Measurements from ENCODE around the gene LRCH4.
"Not testable (repeated sequence)": the region's sequence is repeated elsewhere in the genome, so short reads cannot be mapped to it uniquely, and the experiment has no call there.

The LRCH4 gene

DNA sequence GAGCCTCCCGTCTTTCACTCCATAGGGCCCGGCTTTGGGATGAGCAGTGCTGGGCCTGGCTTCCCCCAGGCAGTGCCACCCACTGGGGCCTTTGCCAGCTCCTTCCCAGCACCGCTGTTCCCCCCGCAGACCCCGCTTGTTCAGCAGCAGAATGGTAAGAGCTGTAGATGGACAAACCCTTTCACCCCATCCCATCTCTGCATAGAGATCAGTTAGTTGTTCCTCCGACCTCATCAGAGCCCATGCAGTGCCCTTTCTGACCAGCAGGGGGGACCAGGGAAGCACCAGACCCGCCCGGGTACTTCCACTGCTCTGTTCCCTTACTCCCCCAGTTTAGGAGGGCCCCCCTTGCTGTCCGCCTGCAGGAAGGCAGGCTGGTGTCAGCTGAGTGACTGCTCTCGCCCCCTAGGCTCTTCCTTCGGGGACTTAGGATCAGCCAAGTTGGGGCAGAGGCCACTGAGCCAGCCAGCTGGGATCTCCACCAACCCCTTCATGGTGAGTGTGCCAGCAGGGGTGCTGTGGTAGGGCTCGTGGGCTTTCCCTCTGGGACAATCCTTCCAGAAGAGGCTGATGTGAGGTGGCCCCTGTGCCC, 22.0 kb downstream of the LRCH4 start:
- no peaks in the 10 kb centered on the region for H3K9me3 Mint-ChIP-seq
- no peak overlapping the region for H3K27ac Mint-ChIP-seq
- H3K4me1 Mint-ChIP-seq: peaks cover 36% of the 10 kb centered on the region
- H3K36me3 Mint-ChIP-seq: peaks cover 17% of the 10 kb centered on the region
- no peak overlapping the region for H3K4me3 Mint-ChIP-seq
- CTCF ChIA-PET: interaction anchor here (0.6 to 11.5 kb wide), 20 partner anchors 9 to 162 kb away, joined by 3 to 130 read pairs (median 5); partner anchors contain the start of genes AGFG2, FBXO24, LRCH4 and NYAP1
- H3K27me3 Mint-ChIP-seq: peaks cover 2% of the 10 kb centered on the region
- peak; percentile 92 for DNase-seq

DNA sequence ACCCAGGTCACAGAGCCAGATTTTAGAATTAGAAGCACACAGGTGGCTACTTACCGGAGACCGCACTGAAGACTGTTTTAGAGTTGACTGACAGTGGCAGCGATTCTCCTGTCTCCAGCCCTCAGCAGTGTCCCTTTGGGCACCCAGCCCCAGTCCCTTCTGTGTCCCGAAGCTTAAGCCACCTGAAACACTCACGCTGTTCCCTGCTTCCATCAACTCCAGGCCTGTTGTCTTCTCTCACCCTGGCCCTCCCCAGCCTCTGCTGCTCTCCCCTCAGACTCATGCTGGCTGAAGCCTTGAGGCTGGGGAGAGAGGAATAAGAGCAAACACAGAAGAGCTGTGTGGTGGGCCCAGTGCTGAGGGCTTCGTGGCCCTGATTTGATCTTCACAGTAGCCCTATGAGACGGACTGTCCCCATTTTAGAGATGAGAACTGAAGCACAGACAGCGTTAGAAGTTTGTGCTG, 22.8 kb downstream of the LRCH4 start:
- CTCF ChIA-PET: interaction anchor here (0.6 to 11.5 kb wide), 14 partner anchors 11 to 94 kb away, joined by 3 to 130 read pairs (median 5); partner anchors contain the start of genes AGFG2, FBXO24, LRCH4 and NYAP1

DNA sequence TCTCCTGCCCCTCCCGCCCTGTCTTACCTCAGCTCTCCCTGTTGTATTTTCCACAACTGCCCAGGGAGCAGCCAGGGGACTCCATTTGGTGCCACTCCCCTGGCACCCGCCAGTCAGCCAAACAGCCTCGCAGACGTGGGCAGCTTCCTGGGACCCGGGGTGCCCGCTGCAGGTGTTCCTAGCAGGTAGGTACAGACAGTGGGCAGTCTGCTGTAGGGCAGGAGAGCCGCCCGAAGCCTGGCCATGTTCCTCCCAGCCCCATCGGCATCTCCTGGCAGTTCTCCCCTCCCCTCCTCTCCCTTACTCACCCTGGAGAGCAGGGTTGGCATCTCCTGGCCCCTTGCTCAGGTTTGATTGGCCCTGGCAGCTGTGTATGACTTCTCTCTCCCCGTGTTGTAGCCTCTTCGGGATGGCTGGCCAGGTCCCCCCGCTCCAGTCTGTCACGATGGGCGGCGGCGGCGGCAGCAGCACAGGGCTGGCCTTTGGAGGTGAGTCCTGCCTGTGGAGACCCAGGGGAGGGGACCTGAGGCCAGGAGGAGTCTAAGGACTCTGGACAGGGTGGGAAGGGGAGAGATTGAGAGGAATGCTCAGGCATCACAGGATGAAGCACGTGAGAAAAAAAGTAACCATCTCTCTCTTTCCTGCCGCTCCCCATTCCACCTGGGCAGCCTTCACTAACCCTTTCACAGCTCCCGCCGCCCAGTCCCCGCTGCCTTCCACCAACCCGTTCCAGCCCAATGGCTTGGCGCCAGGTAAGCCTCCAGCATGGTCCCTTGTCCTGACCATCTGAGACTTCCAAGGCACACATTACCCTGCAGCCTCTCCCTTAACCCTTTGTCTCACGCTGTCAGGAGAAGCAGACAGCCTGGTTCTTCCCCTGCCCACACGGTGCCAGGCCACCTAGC, 23.5 kb downstream of the LRCH4 start:
- CTCF ChIA-PET: interaction anchor here (0.7 to 11.5 kb wide), 5 partner anchors 15 to 92 kb away, joined by 3 to 130 read pairs (median 36); partner anchors contain the start of genes FBXO24 and LRCH4
- no peaks in the 10 kb centered on the region for H3K9me3 Mint-ChIP-seq
- no peak for DNase-seq
- H3K4me3 Mint-ChIP-seq: no peak overlapping the region
- peaks cover 17% of the 10 kb centered on the region for H3K36me3 Mint-ChIP-seq
- peaks cover 24% of the 10 kb centered on the region for H3K4me1 Mint-ChIP-seq
- H3K27me3 Mint-ChIP-seq: no peaks in the 10 kb centered on the region
- H3K27ac Mint-ChIP-seq: no peak overlapping the region

More for the DNA sequence above, 22.8 kb downstream of the LRCH4 start:
- Mint-ChIP-seq H3K27me3 (no peaks in the 10 kb centered on the region), H3K4me3 (no peak overlapping the region), H3K27ac (peak overlapping the region; percentile 5), H3K9me3 (no peaks in the 10 kb centered on the region), H3K36me3 (peaks cover 17% of the 10 kb centered on the region), H3K4me1 (peaks cover 31% of the 10 kb centered on the region)
- no peak for DNase-seq

DNA sequence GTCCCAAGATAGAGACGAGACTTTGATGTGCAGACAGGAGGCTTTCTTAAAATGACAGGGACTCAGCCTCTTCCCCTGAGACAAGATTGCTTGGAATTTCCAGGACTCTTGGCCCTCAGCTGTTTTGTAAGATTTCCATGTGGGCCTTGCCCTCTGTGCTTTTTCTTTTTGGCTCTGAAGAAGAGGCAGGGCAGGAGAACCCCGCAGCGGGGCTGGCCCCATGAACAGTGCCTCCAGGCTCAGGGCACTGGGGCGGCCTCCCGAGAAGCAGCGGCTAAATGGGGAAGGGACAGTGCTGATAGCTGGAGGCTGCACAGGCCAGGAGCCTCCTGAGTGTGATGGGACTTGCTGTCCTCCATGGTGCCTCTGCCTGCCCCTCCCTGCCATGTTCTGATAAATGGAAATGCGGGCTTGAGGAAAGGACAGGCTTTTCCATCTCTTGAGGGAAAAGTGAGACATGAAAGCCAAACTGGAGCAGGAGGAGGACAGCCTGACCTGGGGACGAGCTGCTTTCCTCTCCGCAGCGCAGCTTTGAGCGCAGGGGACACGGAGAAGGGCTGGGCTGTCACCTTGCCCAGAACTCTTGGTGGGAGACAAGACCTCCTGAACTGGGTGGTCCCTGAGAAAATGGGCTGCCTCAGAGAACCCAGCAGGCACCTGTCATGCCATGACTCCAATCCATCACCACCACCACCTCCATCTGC, 24.3 kb downstream of the LRCH4 start:
- H3K9me3 Mint-ChIP-seq: no peaks in the 10 kb centered on the region
- CTCF ChIA-PET: interaction anchor here (0.7 to 11.5 kb wide), 5 partner anchors 14 to 91 kb away, joined by 3 to 130 read pairs (median 36); partner anchors contain the start of genes FBXO24, LRCH4 and TSC22D4
- no peak for DNase-seq
- no peak overlapping the region for H3K4me3 Mint-ChIP-seq
- H3K4me1 Mint-ChIP-seq: peaks cover 16% of the 10 kb centered on the region
- no peak overlapping the region for H3K27ac Mint-ChIP-seq
- no peaks in the 10 kb centered on the region for H3K27me3 Mint-ChIP-seq
- peaks cover 22% of the 10 kb centered on the region for H3K36me3 Mint-ChIP-seq

DNA sequence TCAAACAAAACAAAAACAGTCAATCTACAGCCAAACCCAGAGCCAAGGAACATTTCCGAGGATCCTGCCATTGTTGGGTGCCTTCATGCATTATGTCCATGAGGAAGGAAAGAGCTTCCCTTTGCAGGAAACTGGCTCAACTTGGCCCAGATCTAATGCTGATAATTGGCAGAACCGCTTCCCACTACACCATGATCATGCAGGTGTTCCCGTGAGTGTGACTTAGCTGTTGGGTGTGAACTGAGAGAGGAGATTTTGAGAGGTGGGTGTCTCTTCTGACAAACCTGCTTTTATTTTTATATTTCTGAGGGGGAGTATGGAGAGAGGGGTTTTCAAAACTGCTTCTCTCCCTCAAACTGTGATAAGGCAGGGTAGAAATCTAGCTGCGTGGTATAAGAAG, 26.8 kb downstream of the LRCH4 start:
- Mint-ChIP-seq H3K9me3 (no peaks in the 10 kb centered on the region), H3K27ac (no peak overlapping the region), H3K27me3 (no peaks in the 10 kb centered on the region), H3K36me3 (peaks cover 32% of the 10 kb centered on the region), H3K4me3 (no peak overlapping the region), H3K4me1 (peaks cover 14% of the 10 kb centered on the region)
- CTCF ChIA-PET: interaction anchor here (0.8 to 11.5 kb wide), 32 partner anchors 11 to 431 kb away, joined by 3 to 130 read pairs (median 7); partner anchors contain the start of genes AGFG2, FBXO24, LRCH4 and NYAP1
- no peak for DNase-seq

DNA sequence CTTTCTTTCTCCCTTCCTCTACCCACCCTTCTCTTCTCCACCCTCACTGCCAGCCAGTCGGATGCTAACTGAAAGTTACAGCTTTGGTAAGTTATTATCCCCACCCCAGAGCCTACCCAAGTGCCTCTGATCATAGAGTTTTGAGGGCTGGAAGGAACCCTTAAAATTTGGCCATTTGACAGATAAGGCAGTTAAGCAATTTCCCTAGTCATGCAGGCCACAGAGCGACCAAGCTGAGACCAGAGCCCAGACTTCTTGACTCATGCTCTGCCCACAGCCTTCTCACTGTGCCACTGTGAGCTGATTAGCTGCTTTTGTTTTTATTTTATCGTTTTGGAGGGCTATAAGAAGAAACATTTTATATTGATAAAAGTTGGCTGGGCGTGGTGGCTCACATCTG, 29.4 kb downstream of the LRCH4 start:
- peaks cover 13% of the 10 kb centered on the region for H3K4me1 Mint-ChIP-seq
- H3K36me3 Mint-ChIP-seq: peaks cover 33% of the 10 kb centered on the region
- H3K9me3 Mint-ChIP-seq: no peaks in the 10 kb centered on the region
- no peak for DNase-seq
- H3K27me3 Mint-ChIP-seq: no peaks in the 10 kb centered on the region
- no peak overlapping the region for H3K27ac Mint-ChIP-seq
- CTCF ChIA-PET: interaction anchor here (1.1 to 1.4 kb wide), 2 partner anchors 34 to 77 kb away, joined by 3 to 7 read pairs; partner anchors contain the start of gene TSC22D4
- H3K4me3 Mint-ChIP-seq: no peak overlapping the region

DNA sequence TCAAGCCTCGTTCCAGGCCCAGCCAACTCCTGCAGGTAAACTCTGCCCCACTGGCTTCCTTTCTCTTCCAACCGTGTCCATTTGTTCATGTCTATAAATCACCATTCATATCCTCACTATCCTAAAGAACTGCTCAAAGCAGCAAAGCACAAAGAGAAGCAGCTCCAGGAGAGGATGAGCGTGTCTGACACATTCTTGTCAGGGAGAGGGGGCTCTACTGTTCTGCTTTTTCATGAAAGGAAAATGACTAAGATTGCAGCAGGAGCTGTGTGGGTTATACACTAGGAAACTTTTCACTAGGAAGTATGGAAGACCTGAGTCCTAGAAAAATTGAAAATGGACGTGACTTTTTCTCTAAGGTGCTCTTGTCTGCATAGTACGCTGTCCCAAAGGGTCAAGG, 30.2 kb downstream of the LRCH4 start:
- Mint-ChIP-seq H3K4me3 (no peak overlapping the region), H3K27ac (no peak overlapping the region), H3K9me3 (no peaks in the 10 kb centered on the region), H3K4me1 (peaks cover 14% of the 10 kb centered on the region), H3K27me3 (no peaks in the 10 kb centered on the region), H3K36me3 (peaks cover 33% of the 10 kb centered on the region)
- CTCF ChIA-PET: interaction anchor here (0.8 to 1.5 kb wide), 6 partner anchors 13 to 150 kb away, joined by 3 to 7 read pairs (median 3); partner anchors contain the start of gene TSC22D4
- no peak for DNase-seq

DNA sequence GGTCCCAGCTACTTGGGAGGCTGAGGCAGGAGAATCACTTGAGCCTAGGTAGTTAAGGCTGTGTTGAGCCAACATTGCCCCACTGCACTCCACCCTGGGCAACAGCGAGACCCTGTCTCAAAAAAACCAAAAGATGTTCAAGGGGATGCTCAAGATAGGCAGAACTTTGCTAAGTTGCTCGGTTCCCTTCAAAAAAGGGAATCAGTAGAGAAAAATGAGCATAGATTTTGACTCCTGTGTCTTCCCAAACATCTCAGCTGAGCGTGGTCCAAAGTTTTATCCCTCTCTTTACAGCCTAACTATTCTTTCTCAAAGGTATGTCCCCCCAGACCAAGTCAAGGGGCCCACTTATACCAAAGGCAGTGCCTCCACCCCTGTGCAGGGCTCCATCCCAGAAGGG, 32.9 kb downstream of the LRCH4 start:
- Mint-ChIP-seq H3K36me3 (peaks cover 42% of the 10 kb centered on the region), H3K27me3 (no peaks in the 10 kb centered on the region), H3K4me3 (no peak overlapping the region), H3K4me1 (peaks cover 30% of the 10 kb centered on the region), H3K9me3 (no peaks in the 10 kb centered on the region), H3K27ac (no peak overlapping the region)
- CTCF ChIA-PET: interaction anchor here (1.4 to 1.7 kb wide), 2 partner anchors 11 to 70 kb away, joined by 5 read pairs; no protein-coding TSS in a partner anchor
- DNase-seq: no peak

DNA sequence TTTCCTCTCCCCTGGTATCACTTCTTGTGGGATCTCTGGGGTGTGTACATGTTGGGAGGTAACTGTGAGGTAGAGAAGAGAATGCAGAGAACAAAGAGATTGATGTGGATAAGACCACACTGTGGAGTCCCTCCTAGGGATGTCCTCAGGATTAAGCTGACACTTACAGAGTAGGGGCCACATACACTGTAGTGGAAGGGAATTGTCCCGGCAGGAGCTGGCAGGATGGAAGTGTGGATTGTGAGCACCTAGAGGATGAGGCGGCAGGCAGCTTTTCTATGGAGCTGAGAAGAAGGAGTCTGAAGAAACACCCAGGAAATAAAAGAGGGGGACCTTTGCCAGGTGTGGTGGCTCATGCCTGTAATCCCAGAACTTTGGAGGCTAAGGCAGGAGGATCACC, 33.4 kb downstream of the LRCH4 start:
- Mint-ChIP-seq H3K27me3 (no peaks in the 10 kb centered on the region), H3K27ac (no peak overlapping the region), H3K4me1 (peaks cover 35% of the 10 kb centered on the region), H3K9me3 (no peaks in the 10 kb centered on the region), H3K4me3 (no peak overlapping the region), H3K36me3 (peaks cover 46% of the 10 kb centered on the region)
- CTCF ChIA-PET: interaction anchor here (1.4 to 1.7 kb wide), 2 partner anchors 11 to 70 kb away, joined by 5 read pairs; no protein-coding TSS in a partner anchor
- no peak for DNase-seq

DNA sequence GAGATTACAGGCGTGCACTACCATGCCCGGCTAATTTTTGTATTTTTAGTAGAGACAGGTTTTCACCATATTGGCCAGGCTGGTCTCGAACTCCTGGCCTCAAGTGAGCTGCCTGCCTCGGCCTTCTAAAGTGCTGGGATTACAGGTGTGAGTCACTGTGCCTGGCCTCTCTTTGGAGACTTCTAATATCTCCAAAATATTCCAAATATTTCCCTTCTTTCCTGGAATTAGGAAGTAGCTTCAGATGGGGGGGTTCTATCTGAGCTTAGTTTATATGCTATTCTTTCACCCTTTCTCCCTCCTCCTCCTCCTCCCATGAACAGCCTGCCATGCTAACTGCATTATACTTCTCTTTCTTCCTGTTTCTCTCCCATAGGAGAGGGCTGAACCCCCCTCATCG, 37.5 kb downstream of the LRCH4 start:
- not testable (repeated sequence) for H3K9me3 Mint-ChIP-seq, H3K27me3 Mint-ChIP-seq, DNase-seq, H3K4me3 Mint-ChIP-seq
- H3K27ac Mint-ChIP-seq: peak overlapping the region; percentile 91
- peaks cover 76% of the 10 kb centered on the region for H3K4me1 Mint-ChIP-seq
- peaks cover 39% of the 10 kb centered on the region for H3K36me3 Mint-ChIP-seq
- CTCF ChIA-PET: interaction anchor here (1.4 to 7.6 kb wide), 2 partner anchors 12 to 79 kb away, joined by 6 to 60 read pairs; no protein-coding TSS in a partner anchor

DNA sequence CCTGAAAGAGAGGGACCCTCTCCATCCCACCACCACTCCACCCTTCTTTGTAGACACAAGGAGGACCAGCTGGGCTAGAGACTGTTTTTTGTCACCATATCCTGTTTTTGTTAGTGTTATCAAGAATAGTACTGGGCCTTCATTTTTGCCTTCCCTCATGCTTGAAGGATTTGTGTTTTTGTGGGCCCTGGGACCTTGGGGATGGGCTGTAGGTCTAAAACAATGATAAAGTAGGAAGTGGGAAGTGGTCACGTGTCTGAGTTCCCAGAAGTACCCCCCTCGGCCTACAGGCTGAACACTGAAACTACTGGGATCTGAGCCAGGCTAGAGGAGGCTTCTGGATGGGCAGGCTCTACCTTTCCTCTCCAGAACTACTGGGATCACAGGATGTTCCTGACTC, 38.1 kb downstream of the LRCH4 start:
- Mint-ChIP-seq H3K27me3 (no peaks in the 10 kb centered on the region), H3K36me3 (peaks cover 35% of the 10 kb centered on the region), H3K9me3 (no peaks in the 10 kb centered on the region), H3K27ac (peak overlapping the region; percentile 91), H3K4me3 (no peak overlapping the region), H3K4me1 (peaks cover 80% of the 10 kb centered on the region)
- no peak for DNase-seq
- CTCF ChIA-PET: interaction anchor here (7.6 kb wide), 1 partner anchor 13 kb away, joined by 60 read pairs; no protein-coding TSS in a partner anchor

DNA sequence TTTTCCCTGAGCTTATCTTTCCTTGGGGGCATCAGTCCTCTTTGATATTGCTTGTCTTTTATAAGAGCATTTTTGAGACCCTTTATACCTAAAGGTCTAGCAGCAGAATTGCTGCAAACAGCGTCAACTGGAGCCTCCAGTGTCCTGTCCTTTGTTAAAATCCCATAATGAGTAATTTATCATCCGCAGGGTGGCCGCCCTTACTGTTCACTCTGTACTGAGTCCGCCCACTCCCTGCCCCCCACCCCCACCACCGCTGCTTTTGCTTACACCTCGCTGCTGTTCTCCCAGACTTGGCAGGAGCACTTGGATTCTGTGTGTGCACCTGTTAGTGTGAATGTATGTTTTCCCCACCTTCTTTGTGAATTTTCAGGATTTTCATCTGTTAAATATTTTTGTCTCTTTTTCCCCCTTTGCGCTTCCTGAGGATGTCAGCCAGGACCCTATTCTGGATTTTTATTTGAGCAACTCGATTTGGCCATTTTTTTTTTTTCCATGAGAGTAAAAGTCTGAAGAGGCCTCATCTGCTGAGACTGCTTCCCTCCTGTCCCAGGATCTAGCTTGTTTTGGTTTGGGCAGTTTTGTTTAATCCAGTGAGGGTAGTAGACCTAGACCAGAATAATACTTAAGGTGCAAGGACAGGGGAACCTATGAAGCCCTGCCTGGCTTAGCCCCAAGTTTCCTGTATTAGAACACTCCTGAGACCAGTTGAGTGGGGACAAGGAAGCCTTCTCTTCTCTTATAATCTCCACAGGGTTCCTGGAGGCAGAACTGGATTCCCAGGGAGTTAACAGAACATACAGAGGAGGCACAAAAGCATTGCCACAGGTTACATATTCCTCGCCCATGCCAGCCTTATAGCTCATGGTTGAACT, 38.8 kb downstream of the LRCH4 start:
- H3K27me3 Mint-ChIP-seq: no peaks in the 10 kb centered on the region
- no peaks in the 10 kb centered on the region for H3K9me3 Mint-ChIP-seq
- CTCF ChIA-PET: interaction anchor here (7.6 kb wide), 1 partner anchor 13 kb away, joined by 60 read pairs; no protein-coding TSS in a partner anchor
- H3K36me3 Mint-ChIP-seq: peaks cover 34% of the 10 kb centered on the region
- peaks cover 83% of the 10 kb centered on the region for H3K4me1 Mint-ChIP-seq
- H3K4me3 Mint-ChIP-seq: peak overlapping the region; percentile 51
- H3K27ac Mint-ChIP-seq: peak overlapping the region; percentile 91
- DNase-seq: no peak
